SK-N-SH (cell line): ENCODE data around the gene VAMP7. TPM values are rescaled to one million over a fixed set of nuclear protein-coding genes. Genes with fewer than 3 reads are reported as not detected.

ENCODE experiments used
- CTCF ChIA-PET: fragments of 300-600, 350-600 bp; formaldehyde crosslinking; extraction: SDS; loops from one replicate; lab custom pipeline; 2021; lab: Yijun Ruan, JAX
- POLR2A ChIA-PET: fragments of 350-600 bp; sonication (Branson Sonifier 250); formaldehyde crosslinking; extraction: SDS; loops from one replicate; lab custom pipeline; 2020; ENCODE audit warnings: antibody characterized with exemption, inconsistent platforms; lab: Yijun Ruan, JAX
- DNase-seq: peaks from one replicate; pipeline ENCODE4 v3.0.0; 2012
- H2AFZ ChIP-seq: fragments of 200-600 bp; sonication (generic); 2 replicates; pipeline ENCODE4 v1.8.1; 2016; ENCODE audit warnings: antibody characterized with exemption, mild to moderate bottlenecking, low read depth
- H3F3A ChIP-seq: fragments of 200-600 bp; sonication (generic); replicated peaks from 2 replicates; pipeline ENCODE3; 2016; ENCODE audit warnings: antibody characterized with exemption, mild to moderate bottlenecking; ENCODE audit not compliant: insufficient read depth
- H3K27ac ChIP-seq, 2 experiments: fragments of 200-500 bp in 1 of 2; fragments of 200-600 bp in 1 of 2; sonication (Bioruptor generic) in 1 of 2; sonication (generic), shearing (Covaris generic) in 1 of 2; 2 replicates each; pipeline versions ENCODE4 v1.5.1 to v1.6.1; 2014 to 2016; ENCODE audit warnings: low read depth in 2 of 2, inconsistent platforms in 1 of 2, low read length in 1 of 2, mild to moderate bottlenecking in 1 of 2, mixed read lengths in 1 of 2
- H3K27me3 ChIP-seq: fragments of 200-600 bp; sonication (generic), shearing (Covaris generic); 2 replicates; pipeline ENCODE4 v1.6.1; 2016; ENCODE audit warnings: mixed run types; ENCODE audit not compliant: insufficient read depth
- H3K36me3 ChIP-seq, 2 experiments: fragments of 200-500 bp in 1 of 2; fragments of 200-600 bp in 1 of 2; sonication (Bioruptor generic) in 1 of 2; sonication (generic) in 1 of 2; replicated peaks in 1 of 2; 2 replicates each; pipeline versions ENCODE3 to v1.5.1; 2014 to 2016; ENCODE audit warnings: low read length in 1 of 2, mild to moderate bottlenecking in 1 of 2; ENCODE audit not compliant: insufficient read depth in 2 of 2, control insufficient read depth in 1 of 2
- H3K4me1 ChIP-seq, 2 experiments: fragments of 200-500 bp in 1 of 2; fragments of 200-600 bp in 1 of 2; sonication (Bioruptor generic) in 1 of 2; sonication (generic), shearing (Covaris generic) in 1 of 2; 2 replicates each; pipeline versions ENCODE4 v1.5.1 to v1.6.1; 2014 to 2016; ENCODE audit warnings: low read depth in 1 of 2, low read length in 1 of 2, mixed run types in 1 of 2; ENCODE audit not compliant: insufficient read depth in 2 of 2, control insufficient read depth in 1 of 2
- H3K4me2 ChIP-seq: fragments of 200-600 bp; sonication (generic), shearing (Covaris generic); 2 replicates; pipeline ENCODE4 v1.6.1; 2017; ENCODE audit warnings: mixed run types
- H3K4me3 ChIP-seq, 2 experiments: fragments of 200-500 bp in 1 of 2; fragments of 200-600 bp in 1 of 2; sonication (Bioruptor generic) in 1 of 2; sonication (generic), shearing (Covaris generic) in 1 of 2; 2 replicates each; pipeline versions ENCODE4 v1.5.1 to v1.8.1; 2014 to 2016; ENCODE audit warnings: low read depth in 2 of 2, inconsistent platforms in 1 of 2, low read length in 1 of 2, mild to moderate bottlenecking in 1 of 2, mixed read lengths in 1 of 2, moderate library complexity in 1 of 2
- H3K79me2 ChIP-seq: fragments of 200-600 bp; sonication (generic); 2 replicates; pipeline ENCODE4 v1.8.1; 2017; ENCODE audit warnings: mild to moderate bottlenecking; ENCODE audit not compliant: insufficient read depth
- H3K9ac ChIP-seq: fragments of 200-600 bp; sonication (generic); 2 replicates; pipeline ENCODE4 v1.6.1; 2017; ENCODE audit warnings: mixed run types
- H3K9me2 ChIP-seq: fragments of 200-600 bp; sonication (generic); 2 replicates; pipeline ENCODE4 v1.6.1; 2017; ENCODE audit warnings: mixed run types
- H3K9me3 ChIP-seq: fragments of 200-600 bp; sonication (generic); 2 replicates; pipeline ENCODE4 v1.6.1; 2017; ENCODE audit warnings: mixed run types, mild to moderate bottlenecking, moderate library complexity
- H4K20me1 ChIP-seq: fragments of 200-600 bp; sonication (generic); 2 replicates; pipeline ENCODE4 v1.6.1; 2017; ENCODE audit warnings: mild to moderate bottlenecking, mixed run types; ENCODE audit not compliant: insufficient read depth
- CTCF ChIP-seq: fragments of 200-600 bp; sonication (generic); IDR thresholded peaks from 2 replicates; pipeline ENCODE4 v1.6.1; 2017; ENCODE audit warnings: antibody characterized with exemption, mild to moderate bottlenecking, moderate library complexity
- GABPA ChIP-seq: IDR thresholded peaks from 2 replicates; pipeline ENCODE4 v1.4.0; 2012; ENCODE audit warnings: low read depth, mild to moderate bottlenecking
- JUND ChIP-seq: IDR thresholded peaks from 2 replicates; pipeline ENCODE4 v1.4.0; 2012
- RAD21 ChIP-seq: IDR thresholded peaks from 2 replicates; pipeline ENCODE4 v1.6.1; 2012; ENCODE audit warnings: mild to moderate bottlenecking, low read length
- RFX5 ChIP-seq: IDR thresholded peaks from 2 replicates; pipeline ENCODE4 v1.6.1; 2012; ENCODE audit warnings: mild to moderate bottlenecking, improper control_type of control experiment, low read length
- RXRA ChIP-seq: IDR thresholded peaks from 2 replicates; pipeline ENCODE4 v1.4.0; 2012; ENCODE audit warnings: low read depth, mild to moderate bottlenecking, borderline replicate concordance
- SMC3 ChIP-seq: IDR thresholded peaks from 2 replicates; pipeline ENCODE4 v1.6.1; 2012; ENCODE audit warnings: low read depth, low read length, improper control_type of control experiment
- TEAD4 ChIP-seq: IDR thresholded peaks from 2 replicates; pipeline ENCODE4 v1.4.0; 2012; ENCODE audit warnings: mild to moderate bottlenecking, borderline replicate concordance; ENCODE audit not compliant: insufficient read depth
- YY1 ChIP-seq: IDR thresholded peaks from 2 replicates; pipeline ENCODE4 v1.4.0; 2012; ENCODE audit warnings: low read depth, mild to moderate bottlenecking
- WGBS: methylation state at CpG from one replicate; pipeline ENCODE4 v1.1.6; 2017; ENCODE audit warnings: low lambda C conversion rate; 5-methylcytosine and 5-hydroxymethylcytosine counted together
- polyA plus RNA-seq, 3 experiments: library from polyadenylated mRNA; depleted of rRNA; stranded (reverse); fragments of >200 nt; gene quantifications; 2 replicates each; pipeline ENCODE4 v1.2.3, GENCODE V29; 2012
- TF ChIP-seq, protein P1 (sequence below): IDR thresholded peaks from 2 replicates; pipeline ENCODE4 v1.4.0; 2012; ENCODE audit warnings: low read depth, borderline replicate concordance

VAMP7 gene
- polyA plus RNA-seq, 1 of the 3 experiments (the other 2 are of a cell fraction) = 23.9 TPM

DNA sequence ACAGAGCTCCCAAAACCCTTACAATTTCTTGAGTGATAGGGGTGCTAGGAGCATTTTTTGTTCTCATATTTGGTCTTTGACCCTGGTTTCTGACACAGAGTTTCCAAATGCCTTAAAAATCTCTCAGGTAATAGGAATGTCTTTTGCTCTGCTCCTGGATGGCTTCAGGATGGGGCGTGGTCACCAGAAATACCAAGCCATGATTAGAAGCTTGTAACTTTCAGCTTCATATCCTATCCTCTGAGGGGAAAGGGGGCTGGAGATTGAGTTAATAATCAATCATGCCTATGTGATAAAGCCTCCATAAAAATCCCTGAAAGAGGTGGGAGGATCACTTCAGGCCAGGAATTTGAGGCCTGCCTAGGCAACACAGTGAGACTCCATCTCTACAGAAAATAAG is 81.8 kb downstream of the VAMP7 start:
- no peaks in the 10 kb centered on the region for H3F3A ChIP-seq
- H3K9ac ChIP-seq = no peak overlapping the region
- H4K20me1 ChIP-seq = no peaks in the 10 kb centered on the region
- no peaks in the 10 kb centered on the region for H3K36me3 ChIP-seq
- H3K27me3 ChIP-seq = no peaks in the 10 kb centered on the region
- no peaks in the 10 kb centered on the region for H3K9me3 ChIP-seq
- no peak overlapping the region for H2AFZ ChIP-seq
- H3K27ac ChIP-seq = no peak overlapping the region
- no peak overlapping the region for H3K4me3 ChIP-seq
- ChIA-PET POLR2A (no interaction called here), CTCF (no interaction called here)
- TF ChIP-seq RFX5 (no peak), TEAD4 (no peak)
- H3K9me2 ChIP-seq = no peaks in the 10 kb centered on the region
- no peaks in the 10 kb centered on the region for H3K79me2 ChIP-seq
- H3K4me1 ChIP-seq = no peaks in the 10 kb centered on the region
- no peak overlapping the region for H3K4me2 ChIP-seq
- DNase-seq = no peak
- WGBS = 0% methylated on average over 1 of the region's 1 CpG

GRCh38 chrX:155966876-155967275 is 85.7 kb downstream of the VAMP7 start:
- Histone ChIP-seq H2AFZ (no peak overlapping the region), H3K4me3 (no peak overlapping the region), H3K4me1 (no peaks in the 10 kb centered on the region), H3K27me3 (no peaks in the 10 kb centered on the region; the same call in 1 of the 2 replicates), H4K20me1 (no peaks in the 10 kb centered on the region), H3K4me2 (no peak overlapping the region), H3K79me2 (no peaks in the 10 kb centered on the region), H3F3A (no peaks in the 10 kb centered on the region), H3K9me3 (no peaks in the 10 kb centered on the region), H3K9ac (no peak overlapping the region), H3K36me3 (no peaks in the 10 kb centered on the region), H3K27ac (no peak overlapping the region), H3K9me2 (no peaks in the 10 kb centered on the region)
- WGBS = 8% methylated on average over 8 of the region's 8 CpGs
- POLR2A ChIA-PET = no interaction called here
- CTCF ChIA-PET = no interaction called here
- TF ChIP-seq RAD21 = peak; percentile 91
- TF ChIP-seq SMC3 = peak; percentile 89
- peak; percentile 72 for TF ChIP-seq CTCF
- TF ChIP-seq, protein P1, sequence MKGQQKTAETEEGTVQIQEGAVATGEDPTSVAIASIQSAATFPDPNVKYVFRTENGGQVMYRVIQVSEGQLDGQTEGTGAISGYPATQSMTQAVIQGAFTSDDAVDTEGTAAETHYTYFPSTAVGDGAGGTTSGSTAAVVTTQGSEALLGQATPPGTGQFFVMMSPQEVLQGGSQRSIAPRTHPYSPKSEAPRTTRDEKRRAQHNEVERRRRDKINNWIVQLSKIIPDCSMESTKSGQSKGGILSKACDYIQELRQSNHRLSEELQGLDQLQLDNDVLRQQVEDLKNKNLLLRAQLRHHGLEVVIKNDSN = no peak
- peak; percentile 65 for DNase-seq

DNA sequence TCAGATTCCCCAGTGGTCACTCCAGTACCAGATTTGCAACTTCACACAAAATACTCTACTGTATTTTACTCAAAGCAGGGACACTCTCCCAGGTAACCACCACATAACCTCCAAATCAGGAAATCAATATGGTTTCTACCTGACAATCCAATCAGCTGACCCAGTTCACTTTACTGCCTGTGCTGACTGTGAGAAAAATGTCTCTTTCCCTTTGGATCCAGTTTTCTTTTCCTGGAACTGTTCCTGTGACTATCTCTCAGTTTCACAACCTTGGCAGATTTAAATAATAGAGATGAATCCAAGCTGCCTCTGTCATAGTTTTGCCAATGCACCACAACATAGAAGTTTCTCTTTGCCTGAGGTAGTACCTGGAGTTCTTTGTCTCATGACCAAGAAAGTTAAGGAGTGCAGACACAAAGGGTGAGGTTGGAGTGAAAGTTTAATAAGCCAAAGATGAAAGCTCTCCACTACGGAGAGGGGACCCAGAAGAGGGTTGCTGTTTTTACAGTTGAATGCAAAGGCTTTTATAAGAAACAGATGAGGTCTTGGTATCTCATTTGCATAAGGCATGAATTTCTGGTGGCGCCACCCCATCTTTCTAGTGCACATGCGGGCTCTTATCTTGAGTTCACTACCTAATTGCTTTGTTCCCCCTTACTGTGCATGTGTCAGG is 86.6 kb downstream of the VAMP7 start:
- TF ChIP-seq RXRA = no peak
- no peak for TF ChIP-seq YY1
- TF ChIP-seq JUND = no peak
- TF ChIP-seq GABPA = no peak
- TF ChIP-seq, all 33 proteins: peak for 0
- H3K4me2 ChIP-seq = no peak overlapping the region
- H3K27ac ChIP-seq = no peak overlapping the region
- POLR2A ChIA-PET = no interaction called here
- WGBS = 23% methylated on average over 3 of the region's 3 CpGs
- CTCF ChIA-PET = no interaction called here
- no peaks in the 10 kb centered on the region for H3F3A ChIP-seq
- no peaks in the 10 kb centered on the region for H3K36me3 ChIP-seq
- no peaks in the 10 kb centered on the region for H3K79me2 ChIP-seq
- no peaks in the 10 kb centered on the region; the same call in 1 of the 2 replicates for H3K27me3 ChIP-seq
- DNase-seq = no peak
- no peaks in the 10 kb centered on the region for H3K4me1 ChIP-seq
- no peaks in the 10 kb centered on the region for H4K20me1 ChIP-seq
- no peaks in the 10 kb centered on the region for H3K9me3 ChIP-seq
- H3K9ac ChIP-seq = no peak overlapping the region
- no peak overlapping the region for H3K4me3 ChIP-seq
- no peaks in the 10 kb centered on the region for H3K9me2 ChIP-seq
- H2AFZ ChIP-seq = no peak overlapping the region
